Measurements from ENCODE around the gene ATAD3C. TPM values are rescaled to one million over a fixed set of nuclear protein-coding genes. Genes with fewer than 3 reads are reported as not detected.
"Not testable (repeated sequence)": the region's sequence is repeated elsewhere in the genome, so short reads cannot be mapped to it uniquely, and the experiment has no call there.

Gene ATAD3C
- total and polyA plus RNA-seq, 2 of the 8 experiments (the other 6 are each of a cell fraction or from before 2014, with no cell fraction given) = 2.0 to 2.7 TPM

DNA sequence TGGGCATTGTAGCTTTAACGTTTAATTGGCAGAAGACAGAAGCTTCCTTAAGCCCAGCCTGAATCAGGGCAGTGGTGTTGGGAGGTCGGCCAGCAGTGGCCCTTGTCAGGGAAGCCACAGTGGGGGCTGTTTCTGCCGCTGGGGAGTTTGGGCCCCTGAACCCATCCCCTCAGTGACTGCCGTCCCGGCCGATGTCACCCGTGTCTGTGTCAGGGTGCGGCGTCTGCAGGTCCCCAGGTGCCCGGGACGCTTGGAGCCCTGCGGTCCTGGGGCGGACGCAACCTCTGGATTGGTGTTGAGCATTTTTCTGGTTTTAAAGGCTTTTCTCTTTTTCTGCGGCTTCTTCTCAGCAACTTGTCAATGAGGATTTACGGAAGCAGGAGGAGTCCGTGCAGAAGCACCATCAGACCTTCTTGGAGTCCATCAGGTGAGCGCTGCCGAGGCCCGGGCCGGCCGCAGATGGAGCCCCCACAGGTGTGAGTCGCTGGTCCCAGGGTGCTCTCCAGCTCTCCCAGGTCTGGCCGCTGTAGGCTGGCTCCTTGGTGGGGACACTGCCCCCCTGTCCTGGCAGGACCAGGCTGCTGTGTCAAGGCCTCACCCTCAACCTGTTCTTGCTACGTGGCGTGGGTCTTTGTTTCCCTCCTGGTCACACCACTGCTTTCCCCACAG, 2.3 kb downstream of the ATAD3C start (continued):
- TF ChIP-seq TCF12 (IDR thresholded peaks at IDR 0.05; ENCODE audit: low read depth, low read length) = no peak
- TF ChIP-seq NANOG (IDR thresholded peaks at IDR 0.05; ENCODE audit: insufficient read depth, low read depth, low read length, poor library complexity, severe bottlenecking) = no peak
- no peak for TF ChIP-seq POLR2A (IDR thresholded peaks at IDR 0.05; ENCODE audit: control extremely low read depth in 1 of 2, low read depth in 2 of 2, low read length in 2 of 2)
- TF ChIP-seq TAF7 (optimal IDR thresholded peaks at IDR 0.05; ENCODE audit: borderline replicate concordance, low read depth, low read length) = no peak
- no peak for TF ChIP-seq FOSL1 (IDR thresholded peaks at IDR 0.05; ENCODE audit: insufficient read depth, low read depth, low read length)
- TF ChIP-seq EZH2 (IDR thresholded peaks at IDR 0.05; ENCODE audit: low read depth, low read length, severe bottlenecking) = no peak
- TF ChIP-seq TBP (IDR thresholded peaks at IDR 0.05; ENCODE audit: low read depth, low read length) = no peak

DNA sequence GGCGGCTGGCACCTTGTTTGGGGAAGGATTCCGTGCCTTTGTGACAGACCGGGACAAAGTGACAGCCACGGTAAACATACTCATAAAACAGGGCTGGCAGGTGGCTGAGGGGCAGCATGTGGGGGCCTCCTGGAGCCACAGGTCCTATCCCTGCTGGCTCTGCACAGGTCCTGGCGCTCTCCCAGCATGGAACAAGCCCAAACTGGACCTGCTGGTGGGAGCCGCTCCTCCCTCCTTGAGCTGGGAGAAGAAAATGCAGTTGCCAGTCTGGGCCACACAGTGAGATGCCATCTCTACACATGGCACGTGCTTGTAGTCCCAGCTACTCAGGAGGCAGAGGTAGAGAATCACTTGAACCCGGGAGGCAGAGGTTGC, 2.9 kb downstream of the ATAD3C start:
- H3K36me3 ChIP-seq (ENCODE audit: control insufficient read depth in 2 of 4, insufficient read depth in 4 of 4, low read length in 3 of 4); H4K20me1 ChIP-seq (replicated peaks in 1 of 2; ENCODE audit: control insufficient read depth in 1 of 2, insufficient read depth in 2 of 2, low read length in 2 of 2); H2BK12ac ChIP-seq (ENCODE audit: low read depth, low read length); H3K4me3 ChIP-seq (ENCODE audit: extremely low read depth in 1 of 4, insufficient read depth in 2 of 4, low read depth in 3 of 4, low read length in 4 of 4); H4K5ac ChIP-seq (ENCODE audit: insufficient read length, low read depth, low read length); H2BK120ac ChIP-seq (replicated peaks; ENCODE audit: low read depth, low read length); H3K27ac ChIP-seq (ENCODE audit: low read depth, low read length); H3K14ac ChIP-seq (ENCODE audit: insufficient read length); H3K18ac ChIP-seq (ENCODE audit: extremely low read depth, low read length); H3K9ac ChIP-seq (replicated peaks in 1 of 4; ENCODE audit: extremely low read depth in 1 of 4, low read depth in 3 of 4, low read length in 3 of 4); H2BK5ac ChIP-seq (ENCODE audit: low read depth, low read length); FAIRE-seq; H4K91ac ChIP-seq (replicated peaks; ENCODE audit: insufficient read length, low read length); DNase-seq (ENCODE audit: low read depth in 1 of 2, low spot score in 2 of 2); H2BK15ac ChIP-seq (ENCODE audit: low read length); H3K9me3 ChIP-seq (ENCODE audit: insufficient read depth in 2 of 2, low read depth in 1 of 2, low read length in 1 of 2); H3K4me2 ChIP-seq (ENCODE audit: insufficient read depth in 1 of 2, low read depth in 2 of 2, low read length in 2 of 2); H2BK20ac ChIP-seq (ENCODE audit: low read length); H3K79me2 ChIP-seq (ENCODE audit: control insufficient read depth in 1 of 2, insufficient read depth in 2 of 2, low read length in 2 of 2); H2AK5ac ChIP-seq (ENCODE audit: low read depth, low read length); H3K27me3 ChIP-seq (replicated peaks in 1 of 4; ENCODE audit: control insufficient read depth in 3 of 4, extremely low read depth in 1 of 4, insufficient read depth in 3 of 4, low read length in 3 of 4); H3K4ac ChIP-seq (replicated peaks; ENCODE audit: insufficient read length, low read depth, low read length); H3K56ac ChIP-seq (replicated peaks; ENCODE audit: insufficient read length, low read depth, low read length); H3K4me1 ChIP-seq (replicated peaks in 1 of 4; ENCODE audit: control insufficient read depth in 3 of 4, insufficient read depth in 4 of 4, low read length in 3 of 4); H3K79me1 ChIP-seq (ENCODE audit: low read depth, low read length); H2AFZ ChIP-seq (ENCODE audit: low read length); H3K23ac ChIP-seq (ENCODE audit: insufficient read length); H3K23me2 ChIP-seq (ENCODE audit: low read depth, low read length): not testable (repeated sequence)
- H4K8ac ChIP-seq (ENCODE audit: extremely low read depth, insufficient read depth, low read length) = peak overlapping the region; percentile 18; the same call in 1 of the 2 replicates
- ChIA-PET POLR2A (ENCODE audit: partially characterized antibody) (interaction anchor here (0.8 to 2.1 kb wide), 5 partner anchors 9 to 50 kb away, joined by 3 to 5 read pairs (median 3); no protein-coding TSS in a partner anchor), CTCF (ENCODE audit: partially characterized antibody) (interaction anchor here (0.8 to 2.2 kb wide), 3 partner anchors 10 to 47 kb away, joined by 3 to 5 read pairs (median 5); no protein-coding TSS in a partner anchor)
- WGBS, 2 experiments (ENCODE audit: extremely low coverage in 1 of 2, insufficient coverage in 1 of 2, insufficient read length in 1 of 2, insufficient replicate concordance in 2 of 2, low coverage in 1 of 2, low lambda C conversion rate in 2 of 2, missing lambda C conversion rate in 1 of 2) = 89% methylated on average over 6 of the region's 8 CpGs; no CpG with 5 or more reads in 1 of the 2 experiments

Data from H1 (cell line).